Spleen (tissue), 7 donors: ENCODE measurements around the gene KLHL12.

Source experiments
- CTCF ChIP-seq, 11 experiments: fragments of 200-600 bp in 7 of 11; fragments of 450-650 bp in 4 of 11; sonication (generic) in 4 of 11; IDR thresholded peaks in 8 of 11; conservative IDR thresholded peaks in 3 of 11; 1 replicate in 7 of 11; 2 replicates in 4 of 11; pipeline versions ENCODE4 v1.4.0 to v1.8.0; 2016 to 2021; ENCODE audit warnings: antibody characterized with exemption in 11 of 11, inconsistent platforms in 4 of 11, mild to moderate bottlenecking in 1 of 11
- POLR2A ChIP-seq, 3 donors: fragments of 450-650 bp; IDR thresholded peaks; one replicate each; pipeline ENCODE4 v1.5.1; 2017; ENCODE audit warnings: antibody characterized with exemption in 3 of 3, mild to moderate bottlenecking in 1 of 3
- POLR2AphosphoS5 ChIP-seq, 3 donors: sonication (generic); formaldehyde crosslinking; IDR thresholded peaks; one replicate each; pipeline ENCODE4 v1.5.1; 2017; ENCODE audit warnings: antibody characterized with exemption in 3 of 3
- donor health status: DM: no; HTN: no; CAD: no; lungs with moderate emphysema.
- donor health status: DM: no; HTN: no; CAD: no.
- donor health status: DM: no; HTN: no; CAD: no.

GRCh38 chr1:202873026-202873425 lies 54.0 kb downstream of the KLHL12 start:
- TF ChIP-seq CTCF (IDR thresholded peaks at IDR 0.05 in 8 of 11, conservative IDR thresholded peaks at IDR 0.05 in 3 of 11) (no peak), POLR2AphosphoS5 (IDR thresholded peaks at IDR 0.05) (no peak), POLR2A (IDR thresholded peaks at IDR 0.05) (no peak)
